ENCODE measurements around the gene UTP11.

The UTP11 gene

GRCh38 chr1:38071312-38072256 lies 59.0 kb downstream of the UTP11 start:
- DNase-seq (ENCODE audit: low spot score): no peak

GRCh38 chr1:38072858-38073257 lies 60.3 kb downstream of the UTP11 start:
- no peak for DNase-seq (ENCODE audit: low spot score)

- DNase-seq (ENCODE audit: low spot score): no peak
These were observed 61.2 kb downstream of the UTP11 start for GRCh38 chr1:38073534-38074301.

GRCh38 chr1:38074302-38074677 lies 61.8 kb downstream of the UTP11 start:
- no peak for DNase-seq (ENCODE audit: low spot score)

Data from kidney capillary endothelial cell (primary cell).